NT2/D1 (cell line): Measurements from ENCODE around the gene GAA.

ENCODE experiments used
- SUZ12 ChIP-seq: IDR thresholded peaks from 2 replicates; pipeline ENCODE4 v1.6.1; 2011; ENCODE audit not compliant: insufficient read length, insufficient read depth; ENCODE audit errors: extremely low read depth
- YY1 ChIP-seq: IDR thresholded peaks from 2 replicates; pipeline ENCODE4 v1.6.1; 2011; ENCODE audit not compliant: insufficient read length, insufficient read depth
- ZNF274 ChIP-seq: IDR thresholded peaks from 2 replicates; pipeline ENCODE4 v1.6.1; 2011; ENCODE audit warnings: mild to moderate bottlenecking, low read depth, low read length

DNA sequence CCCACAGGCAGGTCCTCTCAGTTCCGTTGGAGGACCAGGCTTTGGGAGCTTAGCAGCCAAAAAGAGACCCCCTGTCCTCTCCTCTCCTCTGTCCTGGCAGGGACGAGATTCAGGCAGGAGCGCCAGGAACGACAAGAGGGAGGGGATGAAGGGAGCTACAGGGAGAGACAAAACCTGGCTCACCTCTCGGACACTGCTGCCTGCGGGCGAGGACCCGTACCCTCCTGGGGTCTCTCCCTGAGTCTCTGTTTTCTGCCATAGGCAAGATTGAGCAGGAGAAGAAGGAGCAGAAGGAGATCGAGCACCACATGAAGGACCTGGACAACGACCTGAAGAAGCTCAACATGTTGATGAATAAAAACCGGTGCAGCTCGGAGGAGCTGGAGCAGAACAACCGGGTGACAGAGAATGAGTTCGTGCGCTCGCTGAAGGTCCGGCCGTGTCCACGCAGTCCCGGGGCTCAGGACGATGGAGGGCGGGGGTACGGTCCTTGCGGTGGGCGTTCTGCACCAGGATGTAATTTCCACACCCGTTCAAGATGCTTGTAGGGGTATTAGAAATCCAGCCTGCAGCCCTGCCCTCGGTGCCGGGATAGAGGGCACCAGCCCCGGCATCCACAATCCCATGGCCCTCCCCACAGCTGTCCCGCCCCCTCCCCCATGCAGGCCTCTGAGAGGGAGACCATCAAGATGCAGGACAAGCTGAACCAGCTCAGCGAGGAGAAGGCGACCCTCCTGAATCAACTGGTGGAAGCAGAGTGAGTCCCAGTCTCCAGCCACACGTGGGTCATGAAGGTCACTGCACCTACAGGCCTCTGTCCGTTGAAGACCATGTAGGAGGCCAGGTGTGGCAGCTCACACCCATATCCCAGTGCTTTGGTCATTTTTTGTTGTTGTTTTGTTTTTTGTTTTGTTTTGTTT is 13.8 kb upstream of the GAA start:
- TF ChIP-seq ZNF274 (no peak), YY1 (no peak), SUZ12 (no peak)
